T47D (cell line): ENCODE results near the gene NSF.
A peak's percentile ranks its signal among the peaks of the same experiment; 100 is the strongest.
"Not testable (repeated sequence)": the region's sequence is repeated elsewhere in the genome, so short reads cannot be mapped to it uniquely, and the experiment has no call there.

ENCODE experiments used
- DNase-seq, 2 experiments: peaks; one replicate each; pipeline versions ENCODE4 v3.0.0 to v3.0.0-alpha.2; 2011 to 2012; ENCODE audit warnings: low read depth in 1 of 2, low spot score in 1 of 2
- JUND ChIP-seq: IDR thresholded peaks from 2 replicates; pipeline ENCODE4 v1.6.1; 2012; ENCODE audit warnings: low read depth
- in situ Hi-C: cut with HindIII; loops from 2 replicates; pipeline ENCODE4 v1.10.0; 2016; ENCODE audit warnings: low sequenced_read_pairs, low pct_unique_long_range_greater_than_20kb

The NSF gene

DNA sequence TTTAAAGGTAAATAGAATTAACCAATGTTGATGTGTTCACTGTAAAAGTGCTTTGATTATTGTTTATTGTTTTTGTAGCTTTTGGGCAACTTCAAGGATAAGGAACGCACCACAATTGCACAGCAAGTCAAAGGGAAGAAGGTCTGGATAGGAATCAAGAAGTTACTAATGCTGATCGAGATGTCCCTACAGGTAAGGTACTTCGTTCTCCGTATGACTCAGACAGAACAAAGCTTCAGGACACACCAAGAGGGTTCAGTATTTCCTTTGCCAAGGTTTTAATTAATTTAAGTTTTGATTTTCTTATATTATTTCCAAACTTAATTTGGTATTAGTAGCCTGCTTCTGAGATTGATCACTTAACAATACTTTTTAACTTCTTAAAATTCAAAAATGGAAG is 161.0 kb downstream of the NSF start:
- TF ChIP-seq JUND, result no peak
- no peak for DNase-seq
- in situ Hi-C loops, result no loop called here

DNA sequence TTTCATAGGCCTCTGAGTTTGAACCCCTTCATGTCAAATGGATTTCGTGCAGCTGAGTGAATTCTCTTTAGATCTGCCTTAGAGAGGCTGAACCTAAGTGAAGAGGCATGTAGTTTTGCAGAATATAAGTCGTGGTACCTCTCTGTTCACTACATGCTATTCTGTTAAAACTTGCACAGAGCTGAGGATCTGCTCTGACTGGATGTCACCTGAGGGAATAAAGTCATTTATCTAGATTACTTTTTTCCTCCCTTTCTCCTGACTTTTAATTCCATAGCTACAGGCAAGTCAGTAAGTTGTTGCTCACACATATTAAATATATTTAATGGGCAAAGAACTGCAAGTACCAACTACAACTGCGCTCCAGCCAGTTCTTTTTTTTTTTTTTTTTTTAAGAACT is 163.3 kb downstream of the NSF start:
- in situ Hi-C loops, result no loop called here
- no peak for TF ChIP-seq JUND
- DNase-seq, result no peak

DNA sequence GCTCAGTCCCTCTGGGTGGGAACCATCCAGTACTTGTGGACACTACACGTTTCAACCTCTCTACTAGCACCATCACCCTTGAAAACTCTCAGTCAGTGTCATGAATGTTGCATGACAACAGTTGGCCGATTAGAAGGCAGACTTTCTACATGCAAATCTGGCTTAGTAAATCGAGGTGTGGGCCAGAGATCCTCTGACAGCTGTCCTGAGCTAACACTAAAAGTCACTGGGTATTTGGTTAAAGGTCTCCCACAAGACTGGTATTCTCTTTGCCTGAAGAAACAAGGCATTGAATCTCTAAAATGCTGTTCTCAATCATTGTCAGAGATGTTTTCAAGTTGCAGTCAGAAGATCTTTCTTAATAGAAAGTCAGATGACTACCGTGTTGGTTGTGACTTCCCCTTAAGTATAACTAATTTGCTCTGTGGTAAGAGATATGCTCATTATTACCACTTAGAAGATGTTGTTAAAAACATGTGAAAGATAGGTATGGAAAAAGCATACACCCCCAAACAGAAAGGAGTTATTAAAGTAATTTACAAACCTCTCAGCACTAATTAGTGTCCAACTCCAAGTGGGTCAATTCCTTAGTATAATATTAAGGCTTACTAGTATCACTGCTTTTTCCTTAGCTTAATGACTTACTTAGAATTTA is 165.7 kb downstream of the NSF start:
- in situ Hi-C loops, result no loop called here
- DNase-seq, result no peak
- no peak for TF ChIP-seq JUND

DNA sequence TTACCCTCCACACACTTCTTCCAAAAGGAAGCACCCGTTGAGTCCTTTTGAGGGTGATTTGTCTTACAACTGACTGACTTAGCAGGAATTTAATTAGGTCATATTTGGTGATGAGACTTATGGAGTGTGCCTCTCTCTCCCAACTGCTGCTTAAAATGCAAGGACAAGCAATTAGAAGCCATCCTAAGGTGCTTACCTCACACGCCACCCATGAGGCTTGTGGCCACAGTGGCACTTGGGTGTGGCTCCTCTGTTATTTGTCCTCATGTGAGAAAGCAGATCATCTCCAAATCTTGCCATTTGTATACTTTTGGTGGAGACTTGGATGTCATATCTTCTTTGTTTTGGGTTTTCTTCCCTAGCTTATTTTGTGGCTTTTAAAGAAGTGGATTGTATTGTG is 166.4 kb downstream of the NSF start:
- TF ChIP-seq JUND, result no peak
- in situ Hi-C loops, result no loop called here
- DNase-seq, result no peak

DNA sequence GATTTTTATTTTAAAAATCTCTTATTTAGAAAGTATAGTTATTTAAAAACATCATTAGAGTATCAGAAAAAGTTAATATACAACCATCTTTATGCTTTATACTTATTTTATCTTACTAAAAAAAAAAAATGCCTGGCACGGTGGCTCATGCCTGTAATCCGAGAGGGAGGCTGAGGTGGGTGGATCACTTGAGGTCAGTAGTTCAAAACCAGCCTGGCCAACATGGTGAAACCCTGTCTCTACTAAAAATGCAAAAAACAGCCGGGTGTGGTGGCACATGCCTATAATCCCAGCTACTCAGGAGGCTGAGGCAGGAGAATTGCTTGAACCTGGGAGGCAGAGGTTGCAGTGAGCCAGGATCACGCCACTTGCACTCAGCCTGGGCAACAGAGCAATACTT is 167.1 kb downstream of the NSF start:
- in situ Hi-C loops, DNase-seq: not testable (repeated sequence)

DNA sequence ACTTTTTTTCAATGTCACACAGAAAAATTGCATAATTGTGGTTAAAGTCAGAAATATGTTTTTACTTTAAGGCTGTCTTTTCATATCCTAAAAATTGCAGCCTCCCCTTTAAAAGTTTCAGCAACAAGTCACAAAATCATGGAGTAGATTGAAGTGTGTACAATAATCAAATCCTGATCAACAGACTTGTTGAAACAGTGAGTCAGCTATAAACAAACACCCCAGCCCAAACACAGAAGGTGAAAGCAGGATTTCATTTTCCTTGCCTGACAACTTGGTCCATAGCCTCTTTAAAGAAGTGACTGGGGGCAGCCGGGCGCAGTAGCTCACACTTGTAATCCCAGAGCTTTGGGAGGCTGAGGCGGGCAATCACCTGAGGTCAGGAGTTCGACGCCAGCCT is 168.1 kb downstream of the NSF start:
- DNase-seq, result peak; percentile 75 to 84
- TF ChIP-seq JUND, result peak; percentile 100
- in situ Hi-C loops, result no loop called here

DNA sequence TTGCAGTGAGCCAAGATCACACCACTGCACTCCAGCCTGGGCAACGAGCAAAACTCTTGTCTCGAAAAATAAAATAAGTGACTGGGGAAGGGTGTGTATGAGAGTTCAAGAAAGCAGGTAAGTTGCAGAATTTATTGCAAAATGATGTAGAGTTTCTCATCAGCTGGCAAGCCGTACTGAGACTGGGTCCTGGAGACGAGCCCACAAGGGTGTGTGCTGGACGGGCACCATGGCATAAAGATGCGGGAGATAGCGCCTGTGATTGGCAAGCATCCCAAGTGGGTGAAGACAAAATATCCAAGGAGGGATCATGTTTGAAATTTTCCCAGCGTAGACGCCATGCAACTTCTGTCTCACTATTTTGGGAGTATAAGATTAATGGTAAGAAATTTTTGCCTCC is 168.7 kb downstream of the NSF start:
- no peak for TF ChIP-seq JUND
- DNase-seq, result peak in 1 of 2 experiments; percentile 43
- in situ Hi-C loops, result no loop called here

DNA sequence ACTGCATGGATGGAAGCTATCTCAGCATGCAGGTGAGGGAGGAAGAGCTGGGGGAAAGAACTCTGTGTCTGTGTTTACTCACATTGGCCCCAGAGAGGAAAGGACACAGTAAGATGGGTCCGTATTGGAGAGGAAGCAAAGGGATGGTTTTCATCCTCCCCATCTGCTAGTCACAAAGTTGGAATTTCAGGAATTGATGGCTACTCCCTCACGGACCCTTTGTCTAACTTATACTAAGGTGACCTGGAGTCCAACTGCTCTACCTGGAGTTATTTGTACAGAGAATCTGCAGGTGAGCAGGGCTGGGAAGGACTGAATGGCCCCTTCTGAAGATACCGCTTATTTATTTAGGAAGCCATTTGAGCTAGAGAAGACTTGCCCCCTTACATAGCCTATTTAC is 172.9 kb downstream of the NSF start:
- in situ Hi-C loops, result no loop called here
- TF ChIP-seq JUND, result no peak
- DNase-seq, result no peak

DNA sequence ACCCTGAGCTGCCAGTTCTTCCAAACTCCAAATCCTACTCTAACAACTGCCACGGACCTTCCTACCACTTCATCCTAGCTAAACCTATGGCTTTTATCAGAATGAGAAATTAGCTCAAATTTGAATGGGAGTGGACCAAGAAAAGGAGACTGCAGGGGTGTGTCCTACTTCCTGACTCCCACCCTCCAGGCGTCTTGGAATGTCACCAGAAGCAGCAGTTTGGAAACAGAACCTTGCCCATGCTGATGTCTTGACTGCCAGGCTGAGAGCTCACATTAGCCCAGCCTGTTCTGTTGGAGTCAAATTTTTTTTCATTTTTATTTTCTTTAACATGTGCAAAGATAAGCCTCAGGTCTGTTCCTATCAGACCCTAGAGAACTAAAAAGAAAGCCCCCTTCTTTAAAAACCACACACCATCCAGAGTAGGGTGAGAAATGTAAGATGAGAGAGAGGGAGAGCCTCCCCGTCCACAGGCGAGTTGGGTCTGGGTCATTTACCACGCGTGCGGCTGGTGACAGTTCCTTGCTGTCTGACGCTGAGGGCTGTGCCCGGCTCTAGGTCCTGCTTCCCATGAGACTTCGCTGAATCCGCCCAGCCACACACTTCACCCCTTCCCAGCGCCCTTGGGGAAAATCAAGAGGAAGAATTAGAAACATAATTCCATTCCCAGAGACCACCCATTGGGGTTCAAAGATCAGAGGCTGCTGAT is 173.7 kb downstream of the NSF start:
- no peak for DNase-seq
- in situ Hi-C loops, result no loop called here
- TF ChIP-seq JUND, result no peak

DNA sequence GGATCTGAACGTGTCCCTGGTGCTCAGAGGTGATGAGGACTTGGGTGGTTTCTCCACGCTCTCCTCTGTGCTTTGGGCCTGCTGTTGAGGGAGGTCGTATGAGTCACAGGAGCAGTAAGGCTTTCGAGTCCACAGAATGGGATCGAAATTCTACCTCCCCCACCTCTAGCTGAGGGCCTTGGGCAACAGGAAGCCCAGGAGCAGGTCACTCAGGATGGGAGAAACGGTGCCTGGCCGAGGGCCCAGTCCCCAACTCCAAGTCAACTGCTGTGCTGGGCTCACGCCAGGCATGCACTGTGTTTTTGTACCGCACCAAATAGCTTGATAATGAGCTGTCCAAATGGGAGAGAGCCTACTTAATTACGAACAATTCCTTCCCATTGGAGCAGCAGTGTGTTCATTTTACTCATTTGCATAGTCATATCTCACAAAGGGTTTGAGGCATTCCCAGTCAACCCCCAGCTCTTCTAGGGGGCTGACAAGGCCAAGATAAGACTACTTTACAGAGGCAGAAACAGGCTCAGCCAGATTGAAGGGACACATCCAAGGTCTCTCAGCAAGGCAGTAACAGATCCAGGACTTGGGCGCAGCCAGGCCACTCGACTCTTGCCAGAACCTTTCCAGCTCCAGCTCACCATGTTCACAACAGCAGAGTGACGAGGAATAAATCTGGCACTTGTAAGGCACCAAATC is 174.4 kb downstream of the NSF start:
- in situ Hi-C loops, result no loop called here
- no peak for DNase-seq
- TF ChIP-seq JUND, result no peak

DNA sequence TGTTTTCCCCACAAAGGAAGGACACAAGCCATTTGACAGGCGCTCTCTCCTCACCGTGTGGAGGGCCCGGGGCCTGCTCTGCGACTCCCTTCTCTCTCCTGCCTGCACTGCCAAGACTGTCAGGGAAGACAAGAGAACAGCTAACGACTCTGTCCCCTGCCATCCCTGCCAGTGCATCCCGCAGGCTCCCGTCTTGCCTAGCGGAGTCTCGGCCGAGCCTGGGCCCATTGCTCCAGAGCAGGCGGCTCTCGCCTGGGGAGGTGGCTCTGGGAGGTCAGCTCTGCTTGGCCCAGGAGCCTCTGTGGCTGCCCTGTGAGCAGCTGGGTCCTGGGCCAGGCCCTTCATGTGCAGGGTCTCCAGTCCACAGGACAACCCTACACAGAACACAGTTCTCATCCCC is 175.0 kb downstream of the NSF start:
- no peak for TF ChIP-seq JUND
- in situ Hi-C loops, result no loop called here
- no peak for DNase-seq

DNA sequence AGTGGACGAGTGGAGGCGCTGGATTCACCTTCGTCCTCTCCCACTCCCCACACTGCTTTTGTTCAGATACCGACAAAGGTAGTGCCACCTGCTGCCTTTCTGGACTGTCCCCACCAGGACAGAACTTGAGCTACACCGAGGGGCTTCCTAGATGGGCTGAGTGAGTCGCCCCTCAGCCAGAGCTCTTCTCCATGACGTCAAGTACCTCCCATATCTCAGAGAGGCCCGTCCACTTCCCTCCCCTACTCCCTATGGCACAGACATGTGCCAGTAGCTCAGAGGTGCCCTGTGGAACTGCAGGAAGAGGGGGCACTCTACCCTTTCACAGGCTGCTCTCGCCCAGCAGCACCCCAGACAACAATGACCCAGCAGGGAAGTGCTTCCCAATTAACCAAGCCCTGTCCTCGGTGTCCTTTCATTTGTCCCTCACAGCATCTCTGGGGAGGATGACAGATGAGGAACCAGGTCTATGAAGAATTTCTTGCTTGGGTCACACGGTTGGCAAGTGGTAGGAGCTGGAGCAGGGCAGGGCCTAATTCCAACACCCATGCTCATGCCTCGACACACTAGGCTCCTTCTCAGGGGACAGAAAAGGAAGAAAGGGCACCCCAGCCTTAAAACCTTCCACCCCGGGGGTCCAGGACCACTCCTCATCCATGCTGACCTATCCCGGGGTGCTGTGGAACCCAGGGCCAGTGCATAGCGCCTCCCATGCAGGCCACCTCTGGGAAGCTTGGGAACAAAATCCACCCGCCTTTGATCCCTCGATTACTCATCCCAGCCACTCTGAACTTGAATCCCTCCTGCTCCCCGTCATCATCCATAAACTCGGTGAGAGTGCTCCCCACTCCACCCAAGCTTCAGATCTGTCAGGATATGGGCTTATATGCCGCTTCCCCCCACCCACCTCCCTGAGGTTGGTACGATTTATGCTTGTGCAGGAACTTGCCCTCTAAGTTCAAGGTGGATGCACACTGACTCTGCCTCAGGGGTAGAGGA is 176.3 kb downstream of the NSF start:
- in situ Hi-C loops, result no loop called here

More for the DNA sequence above, 176.3 kb downstream of the NSF start:
- no peak for DNase-seq
- TF ChIP-seq JUND, result no peak
